Ascending aorta (tissue), 2 donors: ENCODE measurements around the gene LYL1. TPM values are rescaled to one million over a fixed set of nuclear protein-coding genes. Genes with fewer than 3 reads are reported as not detected.

Source experiments
- DNase-seq, 2 donors: peaks; one replicate each; pipeline ENCODE4 v3.0.0-alpha.2; 2019; ENCODE audit warnings: low spot score in 2 of 2
- H3K27ac ChIP-seq, 2 donors: fragments of 200-600 bp; sonication (generic); one replicate each; pipeline ENCODE4 v1.5.1; 2016 to 2017; ENCODE audit warnings: mild to moderate bottlenecking in 1 of 2
- H3K27me3 ChIP-seq: fragments of 200-600 bp; sonication (generic); one replicate; pipeline ENCODE4 v1.5.1; 2017
- H3K36me3 ChIP-seq, 2 donors: fragments of 200-600 bp; sonication (generic); one replicate each; pipeline ENCODE4 v1.5.1; 2016
- H3K4me1 ChIP-seq, 2 donors: fragments of 200-600 bp; sonication (generic); one replicate each; pipeline ENCODE4 v1.5.1; 2016 to 2017; ENCODE audit warnings: mild to moderate bottlenecking in 1 of 2
- H3K4me3 ChIP-seq, 2 donors: fragments of 200-600 bp; sonication (generic); one replicate each; pipeline ENCODE4 v1.5.1; 2016 to 2017; ENCODE audit warnings: mild to moderate bottlenecking in 1 of 2
- H3K9me3 ChIP-seq, 2 donors: fragments of 200-600 bp; sonication (generic); one replicate each; pipeline ENCODE4 v1.5.1; 2016
- intact Hi-C: fragments of 100-400 bp; cut with DNase I; formaldehyde crosslinking; loops from one replicate; pipeline ENCODE4 v1.15.1; 2023
- total RNA-seq: library from RNA; depleted of rRNA; stranded (reverse); fragments of >200 nt; gene quantifications from one replicate; pipeline ENCODE4 v1.1.0, GENCODE V29; 2016
- TF ChIP-seq, protein P1 (sequence below), 3 experiments: fragments of 200-600 bp in 2 of 3; fragments of 450-650 bp in 1 of 3; sonication (generic) in 2 of 3; IDR thresholded peaks; one replicate each; pipeline ENCODE4 v1.5.1; 2016 to 2019; ENCODE audit warnings: antibody characterized with exemption in 3 of 3, mild to moderate bottlenecking in 1 of 3, moderate library complexity in 1 of 3

The LYL1 gene
- total RNA-seq, 1 donor from 2014 or later: 46.7 TPM

- DNase-seq: peak in 1 of 2 donors; percentile 92
- Histone ChIP-seq H3K4me3 (peak overlapping the region; percentile 44 to 65), H3K4me1 (peaks cover 81 to 97% of the 10 kb centered on the region in 2 donors), H3K9me3 (no peaks in the 10 kb centered on the region), H3K27me3 (no peaks in the 10 kb centered on the region), H3K27ac (peak overlapping the region; percentile 99), H3K36me3 (no peaks in the 10 kb centered on the region)
- TF ChIP-seq, protein P1, sequence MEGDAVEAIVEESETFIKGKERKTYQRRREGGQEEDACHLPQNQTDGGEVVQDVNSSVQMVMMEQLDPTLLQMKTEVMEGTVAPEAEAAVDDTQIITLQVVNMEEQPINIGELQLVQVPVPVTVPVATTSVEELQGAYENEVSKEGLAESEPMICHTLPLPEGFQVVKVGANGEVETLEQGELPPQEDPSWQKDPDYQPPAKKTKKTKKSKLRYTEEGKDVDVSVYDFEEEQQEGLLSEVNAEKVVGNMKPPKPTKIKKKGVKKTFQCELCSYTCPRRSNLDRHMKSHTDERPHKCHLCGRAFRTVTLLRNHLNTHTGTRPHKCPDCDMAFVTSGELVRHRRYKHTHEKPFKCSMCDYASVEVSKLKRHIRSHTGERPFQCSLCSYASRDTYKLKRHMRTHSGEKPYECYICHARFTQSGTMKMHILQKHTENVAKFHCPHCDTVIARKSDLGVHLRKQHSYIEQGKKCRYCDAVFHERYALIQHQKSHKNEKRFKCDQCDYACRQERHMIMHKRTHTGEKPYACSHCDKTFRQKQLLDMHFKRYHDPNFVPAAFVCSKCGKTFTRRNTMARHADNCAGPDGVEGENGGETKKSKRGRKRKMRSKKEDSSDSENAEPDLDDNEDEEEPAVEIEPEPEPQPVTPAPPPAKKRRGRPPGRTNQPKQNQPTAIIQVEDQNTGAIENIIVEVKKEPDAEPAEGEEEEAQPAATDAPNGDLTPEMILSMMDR (IDR thresholded peaks at IDR 0.05): peak; percentile 97 to 99 (median 97)
- intact Hi-C loops: loop anchor here (1.0 to 5.0 kb wide), 5 partner anchors 27 to 78 kb away; no protein-coding TSS in a partner anchor
Measured at GRCh38 chr19:13060964-13061927, 41.4 kb downstream of the LYL1 start.

DNA sequence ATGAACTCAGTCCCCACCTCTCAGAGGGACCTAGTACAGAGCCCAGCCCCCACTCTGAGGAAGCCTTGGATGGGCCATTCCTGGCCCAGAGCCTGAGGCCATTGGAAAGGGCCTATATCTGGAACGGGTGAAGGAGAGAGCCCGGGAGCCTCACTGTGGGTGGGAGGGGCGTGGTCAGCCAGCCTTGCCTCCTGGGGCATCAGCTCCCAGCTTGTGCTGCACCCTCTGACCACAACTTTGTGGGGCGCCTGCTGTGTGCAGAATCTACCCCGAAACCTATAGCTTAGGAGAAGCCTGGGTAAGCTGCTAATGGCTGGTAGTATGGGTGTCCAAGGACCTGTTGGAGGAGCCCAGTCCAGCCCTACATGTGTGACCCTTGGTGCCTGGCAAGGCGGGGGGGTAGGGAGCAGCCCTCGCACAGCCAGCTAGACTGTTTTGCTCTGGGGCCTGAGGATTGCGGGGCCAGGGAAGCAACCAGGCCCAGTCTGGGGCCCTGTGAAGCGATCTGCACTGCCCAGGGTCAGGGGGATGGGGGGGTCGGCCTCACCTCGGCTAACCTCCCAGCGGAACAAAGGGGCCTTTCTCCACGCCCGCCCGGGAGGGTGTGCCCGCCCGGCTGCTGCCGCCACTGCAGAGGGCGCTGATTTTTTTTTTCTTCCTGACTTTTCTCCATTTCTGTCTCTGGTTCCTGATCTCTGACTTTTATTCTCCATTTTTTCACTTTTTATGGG, 42.3 kb downstream of the LYL1 start:
- intact Hi-C loops: loop anchor here (1.0 to 5.0 kb wide), 4 partner anchors 26 to 58 kb away; no protein-coding TSS in a partner anchor
- H3K9me3 ChIP-seq: no peaks in the 10 kb centered on the region
- no peaks in the 10 kb centered on the region for H3K27me3 ChIP-seq
- peaks cover 79 to 97% of the 10 kb centered on the region in 2 donors for H3K4me1 ChIP-seq
- no peak for DNase-seq
- no peaks in the 10 kb centered on the region for H3K36me3 ChIP-seq
- H3K27ac ChIP-seq: peak overlapping the region; percentile 99
- peak overlapping the region; percentile 44 to 65 for H3K4me3 ChIP-seq
- TF ChIP-seq, protein P1 (IDR thresholded peaks at IDR 0.05): peak in 1 of 3 experiments; percentile 4

DNA sequence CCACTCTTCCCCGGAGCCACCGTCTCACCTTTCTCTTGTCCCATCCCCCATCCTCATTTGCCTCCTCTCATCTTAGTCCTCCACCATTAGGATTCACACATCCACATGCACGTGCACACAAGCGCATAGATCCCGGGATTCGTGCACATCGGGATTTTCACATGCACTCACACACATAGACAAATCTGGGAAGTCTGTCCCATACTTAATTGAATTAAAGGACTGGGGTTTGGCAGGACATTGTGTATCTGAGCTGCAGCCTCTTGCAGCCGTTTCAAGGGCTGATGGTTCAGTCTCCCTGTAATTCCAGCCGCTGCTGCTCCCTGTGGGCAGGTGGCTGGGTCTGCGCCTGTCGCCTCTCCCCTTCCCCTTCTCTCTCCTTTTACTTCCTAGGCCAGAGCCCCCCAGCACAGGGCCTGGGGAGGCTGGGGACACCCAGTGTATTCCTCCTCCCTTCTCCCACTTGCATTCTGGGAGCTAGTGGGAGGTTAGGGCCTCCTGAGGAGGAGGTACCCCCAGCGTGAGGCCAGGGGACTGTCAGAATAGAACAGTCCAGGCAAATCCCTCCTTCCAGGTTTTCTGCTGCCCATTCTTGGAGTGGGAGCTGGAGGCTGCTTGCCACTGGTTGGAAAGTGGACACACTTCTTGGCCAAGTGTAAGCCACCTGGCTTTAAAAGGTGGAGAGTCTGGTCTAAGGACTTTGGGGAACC, 43.6 kb downstream of the LYL1 start:
- H3K4me3 ChIP-seq: peak overlapping the region in 1 of 2 donors; percentile 32
- no peaks in the 10 kb centered on the region for H3K27me3 ChIP-seq
- peak overlapping the region; percentile 99 for H3K27ac ChIP-seq
- intact Hi-C loops: no loop called here
- no peaks in the 10 kb centered on the region for H3K36me3 ChIP-seq
- DNase-seq: no peak
- TF ChIP-seq, protein P1 (IDR thresholded peaks at IDR 0.05): peak in 1 of 3 experiments; percentile 21
- no peaks in the 10 kb centered on the region for H3K9me3 ChIP-seq
- H3K4me1 ChIP-seq: peaks cover 75 to 97% of the 10 kb centered on the region in 2 donors

DNA sequence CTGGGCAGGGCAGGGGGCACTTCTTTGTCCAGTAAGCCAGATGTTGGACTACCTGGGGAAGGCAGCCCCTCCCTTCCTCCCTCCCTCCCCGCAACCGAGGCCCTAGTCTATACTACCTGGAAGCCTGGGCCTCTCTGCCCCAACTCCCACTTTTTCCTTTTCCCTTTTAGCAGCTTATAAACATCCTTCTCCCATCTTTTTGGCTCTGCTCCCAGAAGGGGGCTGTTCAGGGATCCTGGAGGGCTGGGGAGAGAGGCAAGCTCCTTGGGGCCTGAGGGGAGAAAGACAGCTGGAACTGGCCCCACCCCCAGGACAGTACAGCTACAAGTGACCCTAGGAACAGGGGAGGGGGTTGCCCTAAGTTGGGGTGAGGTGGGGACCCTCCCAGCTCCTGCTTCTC, 44.9 kb downstream of the LYL1 start:
- Histone ChIP-seq H3K27me3 (no peaks in the 10 kb centered on the region), H3K27ac (peak overlapping the region; percentile 99), H3K9me3 (no peaks in the 10 kb centered on the region), H3K4me1 (peaks cover 79 to 98% of the 10 kb centered on the region in 2 donors), H3K36me3 (no peaks in the 10 kb centered on the region), H3K4me3 (peak overlapping the region in 1 of 2 donors; percentile 53)
- no peak for DNase-seq
- intact Hi-C loops: no loop called here
- TF ChIP-seq, protein P1 (IDR thresholded peaks at IDR 0.05): no peak

- Histone ChIP-seq H3K9me3 (no peaks in the 10 kb centered on the region), H3K4me3 (peak overlapping the region in 1 of 2 donors; percentile 53), H3K27ac (peak overlapping the region; percentile 99), H3K4me1 (peaks cover 79 to 98% of the 10 kb centered on the region in 2 donors), H3K27me3 (no peaks in the 10 kb centered on the region), H3K36me3 (no peaks in the 10 kb centered on the region)
- intact Hi-C loops: no loop called here
- no peak for DNase-seq
- TF ChIP-seq, protein P1 (IDR thresholded peaks at IDR 0.05): no peak
Measured at GRCh38 chr19:13057147-13057572, 45.5 kb downstream of the LYL1 start.
